Lower leg skin (tissue), 4 donors: ENCODE results near the gene SZT2. TPM values are rescaled to one million over a fixed set of nuclear protein-coding genes. Genes with fewer than 3 reads are reported as not detected.

Experiments
- DNase-seq, 2 donors: peaks; one replicate each; pipeline ENCODE4 v3.0.0-alpha.2; 2019; ENCODE audit warnings: low spot score in 2 of 2
- H3K4me3 ChIP-seq: fragments of 200-600 bp; sonication (generic); 2 replicates; pipeline ENCODE4 v1.5.1; 2017; ENCODE audit warnings: mild to moderate bottlenecking, low read depth; ENCODE audit not compliant: poor library complexity, severe bottlenecking
- CTCF ChIP-seq, 3 donors: fragments of 450-650 bp; IDR thresholded peaks; one replicate each; pipeline ENCODE4 v1.5.1; 2016; ENCODE audit warnings: antibody characterized with exemption in 3 of 3, mild to moderate bottlenecking in 3 of 3, moderate library complexity in 2 of 3
- POLR2A ChIP-seq, 2 donors: fragments of 450-650 bp; IDR thresholded peaks; one replicate each; pipeline ENCODE4 v1.6.1; 2016 to 2017; ENCODE audit warnings: antibody characterized with exemption in 2 of 2, mild to moderate bottlenecking in 1 of 2, moderate library complexity in 1 of 2
- WGBS, 2 donors: methylation state at CpG; one replicate each; pipeline ENCODE4 v1.1.5; 2018; 5-methylcytosine and 5-hydroxymethylcytosine counted together
- intact Hi-C: fragments of 100-400 bp; cut with DNase I; formaldehyde crosslinking; loops from one replicate; pipeline ENCODE4 v1.15.0; 2023; ENCODE audit warnings: low total_unique reads
- total RNA-seq, 4 donors: library from RNA; depleted of rRNA; stranded (reverse); fragments of >200 nt; gene quantifications; one replicate each; pipeline ENCODE4 v1.1.0, GENCODE V29; 2016

SZT2 gene
- total RNA-seq, 4 donors from 2014 or later = 33.2 to 75.3 (median 42.0) TPM

DNA sequence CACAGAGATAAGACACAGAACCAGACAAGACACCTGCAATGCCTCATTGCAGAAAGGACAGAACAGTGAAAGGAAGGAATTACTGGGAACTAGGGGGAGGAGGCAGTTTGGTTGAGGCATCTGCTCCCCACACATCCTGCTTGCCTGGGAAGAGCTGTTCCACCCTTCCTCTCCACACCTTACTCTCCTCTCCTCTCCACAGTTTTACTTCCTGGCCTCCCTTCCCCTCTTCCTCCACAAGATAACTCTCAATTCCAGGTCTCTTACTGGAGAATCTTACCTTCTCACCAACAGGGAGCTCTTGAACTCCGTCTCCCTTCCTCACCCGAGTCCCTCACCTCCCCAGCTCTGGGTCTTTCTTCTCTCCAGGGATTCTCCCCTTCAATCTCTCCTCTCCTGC is 24.0 kb upstream of the SZT2 start:
- DNase-seq = no peak
- H3K4me3 ChIP-seq = no peak overlapping the region
- intact Hi-C loops = no loop called here
- TF ChIP-seq POLR2A (IDR thresholded peaks at IDR 0.05) (no peak), CTCF (IDR thresholded peaks at IDR 0.05) (no peak)
- WGBS, 2 donors = 77 to 80% methylated on average over 2 of the region's 2 CpGs

GRCh38 chr1:43366179-43366578 is 23.5 kb upstream of the SZT2 start:
- TF ChIP-seq POLR2A (IDR thresholded peaks at IDR 0.05) (no peak), CTCF (IDR thresholded peaks at IDR 0.05) (no peak)
- WGBS, 2 donors = 39 to 58% methylated on average over 11 of the region's 11 CpGs
- H3K4me3 ChIP-seq = no peak overlapping the region
- DNase-seq = peak; percentile 36 to 90
- intact Hi-C loops = no loop called here

GRCh38 chr1:43366601-43367025 is 23.1 kb upstream of the SZT2 start:
- DNase-seq = no peak
- TF ChIP-seq POLR2A (IDR thresholded peaks at IDR 0.05) (no peak), CTCF (IDR thresholded peaks at IDR 0.05) (no peak)
- intact Hi-C loops = no loop called here
- 12 to 13% methylated on average over 4 to 5 of the region's 5 CpGs for WGBS, 2 donors
- H3K4me3 ChIP-seq = peak overlapping the region; percentile 79

- 1 to 2% methylated on average over 27 to 33 of the region's 48 CpGs for WGBS, 2 donors
Observed at GRCh38 chr1:43367026-43367903, 22.4 kb upstream of the SZT2 start.

GRCh38 chr1:43367904-43368645 is 21.6 kb upstream of the SZT2 start, which contains the start of gene ELOVL1:
Gene ELOVL1, minus strand, starts transcription at chr1:43368011. Its CDS starts 2,402 bp downstream, at chr1:43365609.
- H3K4me3 ChIP-seq = peak within 1 kb of the TSS; percentile 79
- WGBS, 2 donors = 0% methylated on average over 18 to 31 of the region's 58 CpGs
- TF ChIP-seq POLR2A (IDR thresholded peaks at IDR 0.05) (no peak), CTCF (IDR thresholded peaks at IDR 0.05) (no peak)
- peak; percentile 89 to 98 for DNase-seq
- intact Hi-C loops = no loop called here

More at GRCh38 chr1:43367026-43367903, 22.4 kb upstream of the SZT2 start:
- peak overlapping the region; percentile 79 for H3K4me3 ChIP-seq
- intact Hi-C loops = no loop called here
- TF ChIP-seq POLR2A (IDR thresholded peaks at IDR 0.05) (no peak), CTCF (IDR thresholded peaks at IDR 0.05) (no peak)
- DNase-seq = no peak
